Measurements from ENCODE around the gene NPHP4.
"Not testable (repeated sequence)": the region's sequence is repeated elsewhere in the genome, so short reads cannot be mapped to it uniquely, and the experiment has no call there.

NPHP4 gene

GRCh38 chr1:6022193-6022592, 30.0 kb upstream of the NPHP4 start:
- DNase-seq: no peak

- no peak for DNase-seq
These were observed 27.1 kb upstream of the NPHP4 start for GRCh38 chr1:6019166-6019845.

- DNase-seq: not testable (repeated sequence)
These were observed 25.4 kb upstream of the NPHP4 start for GRCh38 chr1:6017654-6018053.

DNA sequence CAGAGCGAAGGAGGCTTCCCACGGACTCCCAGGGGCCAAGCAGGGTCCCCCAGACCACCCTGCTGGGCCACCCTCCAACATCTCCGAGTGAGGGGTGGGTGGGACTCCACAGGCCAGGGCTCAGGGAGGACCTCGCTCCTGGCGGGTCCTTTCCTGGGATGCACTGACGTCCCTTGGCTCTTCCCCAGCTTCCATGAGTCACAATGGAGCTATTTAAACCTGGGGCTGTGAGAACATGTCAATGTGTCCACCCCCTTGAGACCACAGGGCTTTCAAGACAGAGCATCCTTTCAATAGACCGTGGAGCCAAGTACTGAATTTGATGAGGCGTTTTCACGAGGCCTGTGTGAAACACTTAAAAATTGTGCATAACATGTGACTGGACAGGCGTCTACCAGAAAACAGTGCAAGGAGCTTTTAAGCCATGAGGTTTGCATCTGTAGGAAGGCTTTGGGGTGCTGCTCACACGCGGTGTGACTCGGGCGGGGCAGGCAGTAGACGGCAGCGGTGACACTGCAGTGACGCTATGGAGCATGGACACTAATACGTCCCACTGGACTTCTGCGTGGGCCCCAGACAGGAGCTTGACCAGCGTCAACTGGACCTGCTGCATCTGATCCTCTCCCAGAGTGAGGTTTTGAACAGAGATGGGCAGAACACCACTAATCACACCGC, 24.1 kb upstream of the NPHP4 start:
- DNase-seq: no peak

DNA sequence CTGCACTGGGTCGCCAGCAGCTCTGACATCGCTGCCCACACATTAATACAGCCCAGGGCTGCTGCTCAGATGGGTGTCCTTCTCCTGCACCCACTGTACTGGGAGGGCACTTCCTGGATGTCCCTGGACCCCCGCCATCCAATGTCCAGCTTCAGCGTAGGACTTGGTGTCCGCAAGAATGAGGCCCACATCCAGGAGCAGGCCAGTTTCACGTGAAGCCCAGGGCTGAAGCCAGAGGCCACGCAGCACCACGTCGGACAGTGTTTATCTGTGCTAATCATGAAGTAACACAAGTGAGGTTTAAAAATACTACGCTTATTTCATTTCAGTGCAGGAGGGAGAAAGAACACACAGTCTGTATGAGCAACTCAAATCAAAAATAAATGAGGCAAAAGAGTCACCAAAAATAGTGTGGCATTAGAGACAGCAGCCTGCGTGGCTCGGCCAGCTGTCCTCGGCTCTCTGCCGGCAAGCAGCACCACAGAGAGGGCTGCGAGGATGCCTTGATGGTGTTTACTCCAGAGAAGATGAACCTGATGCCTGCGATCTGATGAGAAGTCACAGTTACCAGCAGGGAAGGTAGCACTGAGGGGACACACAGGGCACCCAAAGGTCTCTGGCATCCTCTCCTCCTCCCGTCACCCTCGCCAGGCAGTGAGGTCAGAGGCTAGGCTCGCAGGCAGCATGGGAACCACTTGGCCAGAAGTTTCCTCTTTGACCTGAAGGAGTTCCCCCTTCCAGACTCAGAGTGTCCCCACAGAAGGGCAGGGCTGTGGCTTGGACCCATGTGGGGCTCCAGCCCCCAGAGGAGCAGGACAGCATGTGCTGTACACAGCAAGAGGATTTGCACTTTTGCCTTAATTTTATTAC, 22.1 kb upstream of the NPHP4 start:
- no peak for DNase-seq

DNA sequence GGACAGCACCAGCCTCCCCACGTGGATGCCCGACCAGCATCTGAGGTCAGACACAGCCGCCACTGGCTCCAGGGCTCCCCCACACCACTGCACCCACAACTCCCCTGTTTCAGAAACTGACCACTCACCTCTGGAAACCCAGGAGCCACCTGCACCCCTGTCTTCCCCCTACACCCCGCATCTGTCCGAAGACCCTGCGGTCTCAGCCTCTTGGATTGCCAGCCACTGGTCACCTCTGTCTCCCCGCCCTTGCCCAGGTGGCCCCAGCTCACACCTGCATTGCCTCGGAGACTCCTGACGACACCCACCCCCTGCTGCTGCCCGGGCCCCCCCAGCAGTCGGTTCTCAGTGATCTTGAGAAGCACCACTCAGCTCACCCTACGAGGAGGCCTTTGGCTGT, 21.3 kb upstream of the NPHP4 start:
- no peak for DNase-seq

DNA sequence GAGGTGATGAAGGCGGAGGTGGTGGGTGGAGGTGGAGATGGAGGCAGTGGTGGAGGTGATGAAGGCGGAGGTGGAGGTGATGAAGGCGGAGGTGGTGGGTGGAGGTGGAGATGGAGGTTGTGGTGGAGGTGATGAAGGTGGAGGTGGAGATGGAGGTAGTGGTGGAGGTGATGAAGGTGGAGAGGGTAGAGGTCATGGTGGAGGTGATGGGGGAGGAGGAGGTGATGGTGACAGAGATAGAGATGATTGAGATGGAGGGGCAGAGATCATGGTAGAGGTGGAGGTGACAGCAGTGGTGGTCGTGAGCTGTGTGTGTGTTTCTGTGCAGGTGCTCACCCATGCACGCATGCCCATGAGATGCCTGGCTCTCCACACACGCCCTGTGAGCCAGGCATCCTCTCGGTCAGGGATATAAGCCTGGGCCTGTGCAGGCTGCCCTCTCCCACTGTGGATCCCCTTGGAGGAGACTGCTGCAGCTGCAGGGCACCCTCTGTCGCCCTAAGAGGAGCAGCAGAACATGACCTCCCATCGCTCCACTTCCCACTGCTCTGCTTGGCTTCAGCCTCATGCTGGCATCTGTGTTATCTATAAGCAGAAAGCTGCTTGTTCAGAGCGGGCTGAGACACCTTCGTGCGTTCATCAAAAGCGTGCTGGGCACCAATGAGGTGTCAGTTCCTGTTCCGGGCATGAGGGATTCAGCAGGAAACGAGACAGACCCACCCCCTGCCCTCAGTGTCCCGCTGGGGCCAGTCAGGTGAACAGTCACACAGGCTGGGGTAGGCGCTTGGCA, 20.5 kb upstream of the NPHP4 start:
- DNase-seq: no peak

GRCh38 chr1:6011946-6012258, 19.7 kb upstream of the NPHP4 start:
- no peak for DNase-seq

GRCh38 chr1:6011161-6011945, 19.1 kb upstream of the NPHP4 start:
- no peak for DNase-seq

- DNase-seq: no peak
These were observed 18.3 kb upstream of the NPHP4 start for GRCh38 chr1:6010554-6010953.

GRCh38 chr1:6009120-6010040, 17.2 kb upstream of the NPHP4 start:
- no peak for DNase-seq

GRCh38 chr1:6008696-6009095, 16.5 kb upstream of the NPHP4 start:
- no peak for DNase-seq

DNA sequence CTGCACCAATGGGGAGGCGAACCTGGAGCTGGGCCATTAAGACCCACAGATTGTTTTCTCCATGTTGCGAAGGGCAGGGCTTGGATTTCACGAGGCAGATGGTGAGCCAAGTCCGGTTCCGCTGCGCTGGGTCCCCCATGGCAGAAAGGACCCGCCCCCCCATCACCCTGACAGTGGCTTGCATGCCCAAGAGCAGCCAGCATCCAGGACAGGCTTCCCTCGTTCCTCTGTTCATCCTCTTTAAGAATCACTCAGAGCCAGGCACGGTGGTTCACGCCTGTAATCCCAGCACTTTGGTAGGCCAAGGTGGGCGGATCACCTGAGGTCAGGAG, 15.8 kb upstream of the NPHP4 start:
- no peak for DNase-seq

DNA sequence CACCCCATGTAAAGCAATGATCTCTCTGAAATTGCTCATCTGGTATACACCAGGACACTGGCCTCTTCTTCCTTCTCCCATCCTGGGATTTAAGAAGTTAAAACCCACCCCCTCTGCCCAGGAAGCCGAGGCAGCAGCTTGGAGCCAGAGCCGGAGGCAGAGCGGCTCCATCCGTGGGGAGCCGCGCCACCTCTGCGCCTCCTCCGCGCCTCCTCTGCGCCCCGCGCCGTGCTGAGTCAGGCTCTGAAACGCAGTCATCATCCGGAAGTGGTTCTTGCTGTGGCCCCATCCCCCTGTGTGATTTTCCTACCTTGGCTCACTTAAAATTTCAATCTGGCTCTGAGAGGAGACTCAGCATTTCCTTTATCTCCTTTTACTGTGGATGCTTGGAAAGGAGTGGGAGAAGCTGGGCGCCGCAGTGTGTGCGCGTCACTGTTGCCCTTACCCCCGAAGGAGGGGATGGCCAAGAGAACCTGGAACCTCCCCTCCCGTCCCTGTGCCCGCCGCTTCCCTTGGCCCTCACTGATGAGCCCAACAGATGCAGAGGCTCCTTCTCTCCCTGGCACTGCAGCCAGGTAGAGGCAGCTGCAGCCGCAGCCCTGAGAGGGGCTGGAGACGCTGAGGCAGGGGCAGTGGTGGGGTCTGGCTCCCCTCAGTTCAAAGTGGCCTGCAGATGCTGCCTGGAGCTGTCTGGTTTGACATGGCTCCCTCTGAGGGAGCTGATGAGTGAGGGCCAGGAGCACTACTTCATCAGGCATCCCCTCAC, 15.3 kb upstream of the NPHP4 start:
- DNase-seq: no peak

GRCh38 chr1:6006882-6007281, 14.7 kb upstream of the NPHP4 start:
- DNase-seq: no peak

DNA sequence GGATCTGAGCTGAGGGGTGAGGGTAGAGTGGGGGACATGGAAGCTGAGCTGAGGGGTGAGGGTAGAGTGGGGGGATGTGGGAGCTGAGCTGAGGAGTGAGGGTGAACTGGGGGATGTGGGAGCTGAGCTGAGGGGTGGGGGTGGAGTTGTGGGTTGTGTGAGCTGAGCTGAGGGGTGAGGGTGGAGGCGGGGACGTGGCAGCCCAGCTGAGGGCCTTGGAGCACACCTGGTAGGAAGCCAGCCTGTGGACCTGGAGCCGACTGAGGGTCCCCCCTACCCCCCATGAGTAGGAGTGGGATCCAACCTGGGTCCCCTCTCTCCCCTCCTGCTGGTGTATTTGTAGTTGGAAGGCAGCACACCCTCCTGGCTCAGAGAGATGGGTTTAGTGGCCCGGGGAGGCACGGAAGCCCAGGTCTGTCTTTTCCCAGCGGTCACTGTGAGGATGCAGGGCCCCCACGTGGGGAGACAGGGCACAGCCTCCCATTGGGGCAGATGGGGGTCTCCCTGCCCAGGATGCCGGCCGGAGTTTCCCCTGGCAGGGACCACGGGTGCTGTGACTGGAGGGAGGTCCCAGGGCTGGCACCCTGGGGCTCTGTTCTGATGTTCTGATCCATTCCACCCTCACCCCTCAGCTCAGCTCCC, 13.2 kb upstream of the NPHP4 start:
- DNase-seq: no peak

DNA sequence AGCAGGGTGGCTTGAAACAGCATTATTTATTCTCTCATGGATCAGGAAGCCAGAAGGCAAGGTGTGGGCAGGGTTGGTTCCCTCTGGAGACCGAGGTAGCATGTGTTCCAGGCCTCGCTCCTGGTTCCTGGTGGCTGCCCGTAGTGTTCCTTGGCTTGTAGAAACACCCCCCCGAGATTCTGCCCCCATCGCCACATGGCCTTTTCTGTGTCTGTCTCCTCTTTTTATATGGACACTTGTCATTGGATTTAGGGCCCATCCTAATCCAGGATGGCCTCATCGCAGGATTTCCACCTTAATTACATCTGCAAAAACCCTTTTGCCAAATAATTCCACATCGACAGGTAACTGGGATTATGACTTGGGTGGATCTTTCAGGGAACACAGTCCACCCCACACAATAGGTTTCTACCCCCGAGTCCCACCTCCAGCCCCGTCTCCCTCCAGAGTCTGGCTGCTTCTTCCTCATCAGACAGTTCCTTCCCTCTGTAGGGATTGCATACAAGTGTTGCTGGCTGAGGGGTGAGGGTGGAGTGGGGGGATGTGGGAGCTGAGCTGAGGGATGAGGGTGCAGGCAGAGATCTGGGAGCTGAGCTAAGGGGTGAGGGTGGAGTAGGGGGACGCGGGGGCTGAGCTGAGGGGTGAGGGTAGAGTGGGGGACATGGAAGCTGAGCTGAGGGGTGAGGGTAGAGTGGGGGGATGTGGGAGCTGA, 12.3 kb upstream of the NPHP4 start:
- no peak for DNase-seq

GRCh38 chr1:6003568-6004411, 11.6 kb upstream of the NPHP4 start:
- peak; percentile 53 for DNase-seq

All from NCI-H146 (cell line).